ENCODE results near the gene GXYLT2. TPM values are rescaled to one million over a fixed set of nuclear protein-coding genes. Genes with fewer than 3 reads are reported as not detected.

The GXYLT2 gene
- total RNA-seq, 3 donors from 2014 or later (not counting 1 experiment from before 2014, with no cell fraction given): not detected

DNA sequence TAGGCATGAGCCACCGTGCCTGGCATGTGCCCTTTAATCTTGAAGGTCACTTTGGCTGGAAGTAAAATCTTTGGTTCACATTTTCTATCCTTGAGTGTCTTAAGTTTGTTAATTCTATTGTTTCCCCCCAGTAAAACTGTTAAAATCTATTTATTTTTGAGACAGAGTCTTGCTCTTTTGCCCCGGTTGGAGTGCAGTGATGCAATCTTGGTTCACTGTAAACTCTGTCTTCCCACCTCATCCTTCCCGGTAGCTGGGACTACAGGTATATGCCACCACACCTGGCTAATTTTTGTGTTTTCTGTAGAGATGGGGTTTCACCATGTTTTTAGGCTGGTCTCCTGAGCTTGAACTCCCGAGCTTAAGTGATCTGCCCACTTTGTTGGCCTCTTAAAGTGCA lies 116.5 kb downstream of the GXYLT2 start:
- Histone ChIP-seq H3K36me3 (ENCODE audit: control insufficient read depth, insufficient read depth, low read length) (peaks cover 23% of the 10 kb centered on the region), H3K27me3 (ENCODE audit: control insufficient read depth, insufficient read depth, low read length) (no peaks in the 10 kb centered on the region), H3K4me3 (ENCODE audit: low read length) (no peak overlapping the region), H3K9me3 (ENCODE audit: control insufficient read depth, insufficient read depth, low read length) (no peaks in the 10 kb centered on the region), H3K27ac (ENCODE audit: low read length) (no peak overlapping the region), H3K4me1 (ENCODE audit: control insufficient read depth, insufficient read depth, low read length) (peaks cover 6% of the 10 kb centered on the region)
- Mint-ChIP-seq H3K36me3 (no peaks in the 10 kb centered on the region), H3K27me3 (ENCODE audit: low read depth in 2 of 2) (no peaks in the 10 kb centered on the region), H3K4me1 (peaks cover 62 to 74% of the 10 kb centered on the region in 2 donors), H3K27ac (peak overlapping the region; percentile 67 to 72), H3K4me3 (no peak overlapping the region), H3K9me3 (no peaks in the 10 kb centered on the region)
- intact Hi-C loops (cut with micrococcal nuclease): no loop called here
- TF ChIP-seq, protein P1, sequence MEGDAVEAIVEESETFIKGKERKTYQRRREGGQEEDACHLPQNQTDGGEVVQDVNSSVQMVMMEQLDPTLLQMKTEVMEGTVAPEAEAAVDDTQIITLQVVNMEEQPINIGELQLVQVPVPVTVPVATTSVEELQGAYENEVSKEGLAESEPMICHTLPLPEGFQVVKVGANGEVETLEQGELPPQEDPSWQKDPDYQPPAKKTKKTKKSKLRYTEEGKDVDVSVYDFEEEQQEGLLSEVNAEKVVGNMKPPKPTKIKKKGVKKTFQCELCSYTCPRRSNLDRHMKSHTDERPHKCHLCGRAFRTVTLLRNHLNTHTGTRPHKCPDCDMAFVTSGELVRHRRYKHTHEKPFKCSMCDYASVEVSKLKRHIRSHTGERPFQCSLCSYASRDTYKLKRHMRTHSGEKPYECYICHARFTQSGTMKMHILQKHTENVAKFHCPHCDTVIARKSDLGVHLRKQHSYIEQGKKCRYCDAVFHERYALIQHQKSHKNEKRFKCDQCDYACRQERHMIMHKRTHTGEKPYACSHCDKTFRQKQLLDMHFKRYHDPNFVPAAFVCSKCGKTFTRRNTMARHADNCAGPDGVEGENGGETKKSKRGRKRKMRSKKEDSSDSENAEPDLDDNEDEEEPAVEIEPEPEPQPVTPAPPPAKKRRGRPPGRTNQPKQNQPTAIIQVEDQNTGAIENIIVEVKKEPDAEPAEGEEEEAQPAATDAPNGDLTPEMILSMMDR (IDR thresholded peaks at IDR 0.05): no peak
- no peak for ATAC-seq
- DNase-seq: no peak
- WGBS (ENCODE audit: insufficient coverage): 91% methylated on average over 3 of the region's 4 CpGs

DNA sequence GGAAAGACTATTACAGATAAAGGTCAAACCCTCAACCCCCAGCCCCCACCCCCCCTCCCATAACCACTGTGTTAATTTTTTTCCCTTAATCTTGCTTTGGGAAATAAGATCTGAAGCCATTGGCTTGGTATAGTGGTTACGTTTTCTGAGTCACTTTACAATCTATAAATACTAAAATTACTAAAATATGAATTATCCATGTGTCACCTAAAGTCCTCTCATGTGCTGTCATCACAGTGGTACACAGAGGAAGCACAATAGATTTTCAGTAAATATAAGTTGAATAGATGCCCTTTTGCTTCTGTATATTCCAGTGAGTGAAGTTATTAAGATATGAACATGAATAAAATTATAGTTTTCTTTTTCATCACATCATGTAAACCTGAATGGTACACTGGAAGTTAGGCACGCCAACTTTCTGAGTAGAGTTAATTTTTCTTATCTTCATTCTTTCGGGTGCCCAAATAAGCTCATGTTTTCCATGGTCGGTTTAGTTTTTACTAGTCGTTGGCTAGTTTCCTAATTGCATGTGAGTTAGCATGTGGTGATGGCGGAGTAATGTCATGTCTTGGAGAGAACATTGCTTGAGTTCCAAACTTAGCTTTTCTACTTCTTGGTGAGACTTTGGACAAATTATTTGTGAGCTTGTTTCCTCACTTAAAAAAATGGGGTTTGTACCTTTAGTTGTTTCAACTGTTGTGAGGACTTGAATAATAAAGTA lies 120.3 kb downstream of the GXYLT2 start:
- Mint-ChIP-seq H3K27me3 (ENCODE audit: low read depth in 2 of 2) (no peaks in the 10 kb centered on the region), H3K36me3 (no peaks in the 10 kb centered on the region), H3K9me3 (no peaks in the 10 kb centered on the region), H3K4me1 (peaks cover 69 to 82% of the 10 kb centered on the region in 2 donors), H3K27ac (peak overlapping the region; percentile 30 to 57), H3K4me3 (no peak overlapping the region)
- intact Hi-C loops (cut with micrococcal nuclease): no loop called here
- WGBS (ENCODE audit: insufficient coverage): 95% methylated on average over 5 of the region's 6 CpGs
- Histone ChIP-seq H3K27ac (ENCODE audit: low read length) (no peak overlapping the region), H3K9me3 (ENCODE audit: control insufficient read depth, insufficient read depth, low read length) (no peaks in the 10 kb centered on the region), H3K36me3 (ENCODE audit: control insufficient read depth, insufficient read depth, low read length) (peaks cover 18% of the 10 kb centered on the region), H3K4me1 (ENCODE audit: control insufficient read depth, insufficient read depth, low read length) (peaks cover 8% of the 10 kb centered on the region), H3K4me3 (ENCODE audit: low read length) (no peak overlapping the region), H3K27me3 (ENCODE audit: control insufficient read depth, insufficient read depth, low read length) (no peaks in the 10 kb centered on the region)
- no peak for ATAC-seq
- TF ChIP-seq, protein P1 (IDR thresholded peaks at IDR 0.05): no peak
- DNase-seq: no peak

DNA sequence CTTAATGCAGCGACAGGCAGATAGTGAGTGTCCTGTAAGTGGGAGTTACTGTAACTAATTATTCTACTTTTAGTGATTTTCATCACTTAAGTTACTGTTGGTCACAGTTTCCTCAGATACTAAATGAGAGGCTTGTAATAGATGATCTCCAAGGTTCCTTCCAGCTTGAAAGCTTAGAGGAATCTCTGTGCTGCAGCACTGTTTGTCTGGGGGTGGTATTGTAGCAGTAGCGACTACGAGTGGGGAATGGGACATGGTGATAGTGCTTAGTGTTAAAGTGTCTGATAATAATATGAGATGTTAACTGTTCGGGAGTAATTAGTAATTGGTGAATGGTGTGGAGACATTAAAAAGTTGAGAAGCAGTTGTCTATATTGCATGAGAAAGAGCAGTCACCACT lies 121.2 kb downstream of the GXYLT2 start:
- no peaks in the 10 kb centered on the region for H3K27me3 ChIP-seq (ENCODE audit: control insufficient read depth, insufficient read depth, low read length)
- H3K4me1 ChIP-seq (ENCODE audit: control insufficient read depth, insufficient read depth, low read length): peaks cover 8% of the 10 kb centered on the region
- Mint-ChIP-seq H3K27ac (peak overlapping the region; percentile 30 to 57), H3K27me3 (ENCODE audit: low read depth in 2 of 2) (no peaks in the 10 kb centered on the region), H3K36me3 (no peaks in the 10 kb centered on the region), H3K4me3 (no peak overlapping the region), H3K4me1 (peaks cover 65 to 74% of the 10 kb centered on the region in 2 donors), H3K9me3 (no peaks in the 10 kb centered on the region)
- intact Hi-C loops (cut with micrococcal nuclease): no loop called here
- TF ChIP-seq, protein P1 (IDR thresholded peaks at IDR 0.05): no peak
- ATAC-seq (no peak), DNase-seq (no peak)
- peaks cover 18% of the 10 kb centered on the region for H3K36me3 ChIP-seq (ENCODE audit: control insufficient read depth, insufficient read depth, low read length)
- 90% methylated on average over 2 of the region's 4 CpGs for WGBS (ENCODE audit: insufficient coverage)
- H3K4me3 ChIP-seq (ENCODE audit: low read length): no peak overlapping the region
- H3K27ac ChIP-seq (ENCODE audit: low read length): no peak overlapping the region
- H3K9me3 ChIP-seq (ENCODE audit: control insufficient read depth, insufficient read depth, low read length): no peaks in the 10 kb centered on the region

DNA sequence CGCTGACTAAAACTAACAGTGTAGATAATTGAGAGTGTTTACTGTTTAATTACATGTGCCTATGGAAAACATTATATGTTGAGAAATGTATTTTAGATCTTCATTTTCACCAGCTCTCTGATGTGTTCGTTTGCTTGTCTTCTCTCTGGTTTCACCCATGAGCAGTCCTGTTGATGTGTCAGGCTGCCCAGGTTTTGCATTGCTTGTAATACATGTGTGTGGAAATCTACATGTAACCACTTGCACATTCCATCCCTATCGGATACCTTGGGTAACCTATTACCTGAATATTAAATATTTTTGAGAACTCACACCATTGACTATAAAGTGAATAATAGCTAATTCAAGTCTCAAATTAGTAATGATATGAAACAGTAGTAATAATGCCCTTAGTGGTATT lies 121.9 kb downstream of the GXYLT2 start:
- Mint-ChIP-seq H3K9me3 (no peaks in the 10 kb centered on the region), H3K36me3 (no peaks in the 10 kb centered on the region), H3K27ac (peak overlapping the region; percentile 30 to 65), H3K4me3 (no peak overlapping the region), H3K4me1 (peaks cover 60 to 70% of the 10 kb centered on the region in 2 donors), H3K27me3 (ENCODE audit: low read depth in 2 of 2) (no peaks in the 10 kb centered on the region)
- no peaks in the 10 kb centered on the region for H3K9me3 ChIP-seq (ENCODE audit: control insufficient read depth, insufficient read depth, low read length)
- H3K27me3 ChIP-seq (ENCODE audit: control insufficient read depth, insufficient read depth, low read length): no peaks in the 10 kb centered on the region
- TF ChIP-seq, protein P1 (IDR thresholded peaks at IDR 0.05): no peak
- H3K4me3 ChIP-seq (ENCODE audit: low read length): no peak overlapping the region
- H3K36me3 ChIP-seq (ENCODE audit: control insufficient read depth, insufficient read depth, low read length): peaks cover 18% of the 10 kb centered on the region
- H3K4me1 ChIP-seq (ENCODE audit: control insufficient read depth, insufficient read depth, low read length): peaks cover 8% of the 10 kb centered on the region
- intact Hi-C loops (cut with micrococcal nuclease): no loop called here
- no peak overlapping the region for H3K27ac ChIP-seq (ENCODE audit: low read length)
- DNase-seq (no peak), ATAC-seq (no peak)
- 57% methylated on average over 1 of the region's 3 CpGs for WGBS (ENCODE audit: insufficient coverage)
